OCI-LY1 (cell line): ENCODE measurements around the gene FOXF2.

Experiments used
- H2AFZ ChIP-seq: fragments of 200-600 bp; sonication (generic), shearing (Covaris generic); 2 replicates; pipeline ENCODE4 v1.6.0; 2014; ENCODE audit warnings: antibody characterized with exemption, mild to moderate bottlenecking, low read length
- H3F3A ChIP-seq: fragments of 200-600 bp; sonication (generic), shearing (Covaris generic); 2 replicates; pipeline ENCODE4 v1.6.0; 2014; ENCODE audit warnings: mild to moderate bottlenecking, antibody characterized with exemption, low read length, moderate library complexity; ENCODE audit not compliant: insufficient read depth
- H3K27ac ChIP-seq: fragments of 200-600 bp; sonication (generic); 2 replicates; pipeline ENCODE4 v1.5.1; 2014; ENCODE audit warnings: low read length, mixed run types, mild to moderate bottlenecking, low read depth; ENCODE audit not compliant: poor library complexity, severe bottlenecking
- H3K27me3 ChIP-seq: fragments of 200-600 bp; sonication (generic); 2 replicates; pipeline ENCODE4 v1.6.0; 2014; ENCODE audit warnings: antibody characterized with exemption, mild to moderate bottlenecking, low read length, moderate library complexity; ENCODE audit not compliant: insufficient read depth
- H3K36me3 ChIP-seq: fragments of 200-600 bp; sonication (generic); 2 replicates; pipeline ENCODE4 v1.6.1; 2014; ENCODE audit warnings: mild to moderate bottlenecking, antibody characterized with exemption, low read length, moderate library complexity, mixed read lengths; ENCODE audit not compliant: insufficient read depth
- H3K4me1 ChIP-seq: fragments of 200-600 bp; sonication (generic); 2 replicates; pipeline ENCODE4 v1.5.1; 2014; ENCODE audit warnings: mild to moderate bottlenecking, low read length, moderate library complexity; ENCODE audit not compliant: insufficient read depth, severe bottlenecking
- H3K4me2 ChIP-seq: fragments of 200-600 bp; sonication (generic), shearing (Covaris generic); 2 replicates; pipeline ENCODE4 v1.6.1; 2014; ENCODE audit warnings: low read length
- H3K4me3 ChIP-seq: fragments of 200-600 bp; sonication (generic); 2 replicates; pipeline ENCODE4 v1.5.1; 2014; ENCODE audit warnings: low read length, low read depth, mild to moderate bottlenecking, mixed read lengths; ENCODE audit not compliant: poor library complexity, severe bottlenecking
- H3K79me2 ChIP-seq: fragments of 200-600 bp; shearing (Covaris generic); 2 replicates; pipeline ENCODE4 v1.6.1; 2016; ENCODE audit warnings: mixed run types, low read length, mixed read lengths; ENCODE audit not compliant: insufficient read depth
- H3K9ac ChIP-seq: fragments of 200-600 bp; sonication (generic), shearing (Covaris generic); 2 replicates; pipeline ENCODE4 v1.6.1; 2014; ENCODE audit warnings: mild to moderate bottlenecking, low read length, mixed read lengths
- H3K9me2 ChIP-seq: fragments of 200-600 bp; sonication (generic), shearing (Covaris generic); 2 replicates; pipeline ENCODE4 v1.6.1; 2014; ENCODE audit warnings: low read depth, mild to moderate bottlenecking, low read length, mixed read lengths
- H3K9me3 ChIP-seq: fragments of 200-600 bp; shearing (Covaris generic); 2 replicates; pipeline ENCODE4 v1.6.1; 2014; ENCODE audit warnings: low read length, mixed read lengths
- H4K20me1 ChIP-seq: fragments of 200-600 bp; sonication (generic), shearing (Covaris generic); 2 replicates; pipeline ENCODE4 v1.6.0; 2016; ENCODE audit warnings: mild to moderate bottlenecking, low read length; ENCODE audit not compliant: insufficient read depth
- EZH2 ChIP-seq: fragments of 200-600 bp; sonication (generic), shearing (Covaris generic); IDR thresholded peaks from 2 replicates; pipeline ENCODE4 v1.8.0; 2017; ENCODE audit warnings: borderline replicate concordance, mixed run types, mild to moderate bottlenecking, antibody characterized with exemption, low read length, moderate library complexity, mixed read lengths
- TF ChIP-seq, protein P1 (sequence below): fragments of 200-600 bp; sonication (generic), shearing (Covaris generic); IDR thresholded peaks from 2 replicates; pipeline ENCODE4 v1.5.1; 2017; ENCODE audit warnings: mild to moderate bottlenecking, antibody characterized with exemption, low read length, moderate library complexity, mixed read lengths

The FOXF2 gene

DNA sequence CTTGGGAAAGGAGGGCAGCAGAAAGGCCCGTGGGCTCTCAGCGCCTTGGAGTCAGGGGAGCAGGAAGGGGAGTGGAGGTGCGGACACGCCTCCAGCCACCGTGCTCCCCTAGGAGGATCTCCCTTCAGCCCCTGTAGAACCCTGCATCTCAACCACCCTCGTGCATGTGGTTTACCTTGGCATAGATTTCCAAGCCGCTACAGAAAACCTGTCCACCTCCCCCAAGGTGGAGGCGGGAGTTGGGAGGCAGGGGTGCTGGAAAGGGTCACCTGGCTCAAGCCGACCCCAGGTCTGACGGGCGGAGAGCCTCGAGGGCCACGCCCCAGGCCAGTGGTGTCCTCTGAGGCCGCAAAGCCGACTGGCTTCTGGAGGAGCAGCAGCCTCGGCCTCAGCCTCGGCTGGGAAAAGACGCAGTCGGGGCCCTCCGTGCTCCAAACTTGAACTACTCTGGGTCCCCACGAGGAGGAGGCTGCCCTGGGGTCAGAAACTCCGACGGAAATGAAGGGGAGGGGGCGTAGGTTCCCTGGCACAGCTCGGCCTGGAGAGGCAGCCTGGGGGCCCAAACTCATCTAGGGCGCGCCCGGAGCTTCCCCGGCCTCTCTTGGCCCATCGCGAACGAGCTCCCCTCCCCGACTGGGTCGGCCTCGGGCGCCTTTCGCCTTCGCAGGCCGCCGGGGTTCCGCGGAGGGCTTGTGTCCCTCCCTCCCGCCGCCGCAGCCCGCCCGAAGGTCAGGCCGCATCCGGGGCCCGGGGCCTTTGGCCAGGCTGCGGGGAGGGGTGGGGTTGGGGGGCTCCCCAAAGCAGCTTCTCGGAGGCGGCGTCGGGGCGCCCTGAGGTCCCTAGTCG, 6.3 kb upstream of the FOXF2 start:
- Histone ChIP-seq H3K36me3 (no peaks in the 10 kb centered on the region), H3K4me1 (no peaks in the 10 kb centered on the region), H3K79me2 (no peaks in the 10 kb centered on the region), H3K27me3 (no peaks in the 10 kb centered on the region; the same call in 1 of the 2 replicates), H3K4me3 (no peak overlapping the region), H3K9me3 (no peaks in the 10 kb centered on the region), H3K9ac (no peak overlapping the region), H3K9me2 (no peaks in the 10 kb centered on the region), H3K27ac (no peak overlapping the region), H3K4me2 (no peak overlapping the region), H4K20me1 (no peaks in the 10 kb centered on the region), H2AFZ (no peak overlapping the region), H3F3A (no peaks in the 10 kb centered on the region)
- no peak for TF ChIP-seq EZH2
- TF ChIP-seq, protein P1, sequence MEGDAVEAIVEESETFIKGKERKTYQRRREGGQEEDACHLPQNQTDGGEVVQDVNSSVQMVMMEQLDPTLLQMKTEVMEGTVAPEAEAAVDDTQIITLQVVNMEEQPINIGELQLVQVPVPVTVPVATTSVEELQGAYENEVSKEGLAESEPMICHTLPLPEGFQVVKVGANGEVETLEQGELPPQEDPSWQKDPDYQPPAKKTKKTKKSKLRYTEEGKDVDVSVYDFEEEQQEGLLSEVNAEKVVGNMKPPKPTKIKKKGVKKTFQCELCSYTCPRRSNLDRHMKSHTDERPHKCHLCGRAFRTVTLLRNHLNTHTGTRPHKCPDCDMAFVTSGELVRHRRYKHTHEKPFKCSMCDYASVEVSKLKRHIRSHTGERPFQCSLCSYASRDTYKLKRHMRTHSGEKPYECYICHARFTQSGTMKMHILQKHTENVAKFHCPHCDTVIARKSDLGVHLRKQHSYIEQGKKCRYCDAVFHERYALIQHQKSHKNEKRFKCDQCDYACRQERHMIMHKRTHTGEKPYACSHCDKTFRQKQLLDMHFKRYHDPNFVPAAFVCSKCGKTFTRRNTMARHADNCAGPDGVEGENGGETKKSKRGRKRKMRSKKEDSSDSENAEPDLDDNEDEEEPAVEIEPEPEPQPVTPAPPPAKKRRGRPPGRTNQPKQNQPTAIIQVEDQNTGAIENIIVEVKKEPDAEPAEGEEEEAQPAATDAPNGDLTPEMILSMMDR, result no peak

DNA sequence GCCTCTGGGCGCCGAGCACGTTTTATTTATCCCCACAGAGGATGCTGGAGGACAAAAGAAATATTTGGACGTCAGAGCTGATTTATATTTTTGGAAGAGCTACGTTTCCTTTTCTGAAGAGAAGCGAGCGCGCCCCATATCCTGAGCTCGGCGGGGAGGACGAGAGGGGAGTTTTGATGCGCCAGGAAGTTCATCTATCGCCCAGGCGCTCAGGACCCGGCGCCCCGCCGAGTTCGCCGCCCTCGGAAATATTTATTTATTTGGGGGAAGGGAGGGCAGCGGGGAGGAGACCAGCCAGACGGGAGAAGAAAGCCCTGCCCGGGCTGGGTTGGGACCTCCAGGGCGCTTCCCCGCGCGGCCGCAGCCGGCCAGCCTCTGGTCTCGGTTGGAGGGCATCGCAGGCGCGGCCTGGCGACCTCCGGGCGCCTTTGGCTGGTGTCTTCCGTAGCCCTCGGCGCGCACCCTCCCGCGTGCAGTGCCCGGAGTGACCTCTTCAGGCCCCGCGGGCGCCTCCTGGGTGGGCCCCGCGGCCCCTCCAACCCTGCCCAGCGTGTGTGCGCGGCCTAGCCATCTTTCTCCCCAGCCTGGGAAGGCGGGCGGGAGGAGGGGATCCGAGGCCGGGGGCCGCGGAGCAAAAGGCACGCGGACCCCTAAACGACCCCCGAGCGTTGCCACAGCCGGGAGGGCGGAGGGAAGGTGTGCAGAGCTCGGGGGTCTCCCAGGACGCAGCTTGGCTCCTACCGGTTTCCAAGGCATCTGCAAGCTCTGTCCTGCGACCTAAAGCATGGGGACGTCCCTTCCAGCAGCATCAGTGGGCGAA, 5.4 kb upstream of the FOXF2 start:
- H3K36me3 ChIP-seq, result no peaks in the 10 kb centered on the region
- H3K4me1 ChIP-seq, result no peaks in the 10 kb centered on the region
- no peaks in the 10 kb centered on the region for H4K20me1 ChIP-seq
- no peak overlapping the region for H3K27ac ChIP-seq
- no peak overlapping the region for H3K4me2 ChIP-seq
- no peak overlapping the region for H2AFZ ChIP-seq
- H3K4me3 ChIP-seq, result no peak overlapping the region
- H3K9me3 ChIP-seq, result no peaks in the 10 kb centered on the region
- H3K27me3 ChIP-seq, result no peaks in the 10 kb centered on the region; the same call in 1 of the 2 replicates
- H3K79me2 ChIP-seq, result no peaks in the 10 kb centered on the region
- TF ChIP-seq, protein P1, result no peak
- no peak for TF ChIP-seq EZH2
- H3K9me2 ChIP-seq, result no peaks in the 10 kb centered on the region
- no peak overlapping the region for H3K9ac ChIP-seq
- no peaks in the 10 kb centered on the region for H3F3A ChIP-seq

DNA sequence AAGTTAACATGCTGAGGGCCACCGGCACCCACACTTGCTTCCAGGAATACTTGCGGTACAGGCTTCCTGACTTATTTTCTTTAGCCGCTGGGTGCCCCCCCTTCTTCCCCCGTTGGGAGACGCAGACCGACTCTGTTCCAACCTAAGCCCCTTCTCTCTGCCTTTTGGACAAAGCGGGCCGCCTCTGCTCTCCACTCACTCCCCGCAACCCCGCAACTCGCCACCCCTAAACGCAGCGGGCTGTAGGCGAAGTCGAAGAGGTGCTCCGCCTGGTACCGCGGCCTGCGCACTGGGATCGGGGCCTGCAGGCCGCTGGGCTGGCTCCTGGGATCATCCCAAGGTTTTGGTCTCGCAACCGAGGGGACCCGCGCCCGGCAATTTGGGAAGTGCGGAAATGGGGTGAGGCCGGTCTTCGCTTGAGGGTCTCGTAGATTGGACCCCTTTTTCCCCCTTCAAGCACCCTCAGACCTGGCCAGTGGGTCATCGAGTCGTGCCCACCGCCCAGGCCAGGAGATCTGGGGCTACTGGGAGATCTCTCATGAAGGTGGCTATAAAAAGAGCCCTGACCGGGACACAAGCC, 4.7 kb upstream of the FOXF2 start:
- Histone ChIP-seq H3K4me1 (no peaks in the 10 kb centered on the region), H3F3A (no peaks in the 10 kb centered on the region), H3K9me2 (no peaks in the 10 kb centered on the region), H3K4me2 (no peak overlapping the region), H3K4me3 (no peak overlapping the region), H3K36me3 (no peaks in the 10 kb centered on the region), H3K27me3 (no peaks in the 10 kb centered on the region; the same call in 1 of the 2 replicates), H3K9ac (no peak overlapping the region), H3K27ac (no peak overlapping the region), H2AFZ (no peak overlapping the region), H4K20me1 (no peaks in the 10 kb centered on the region), H3K9me3 (no peaks in the 10 kb centered on the region), H3K79me2 (no peaks in the 10 kb centered on the region)
- TF ChIP-seq, protein P1, result no peak
- no peak for TF ChIP-seq EZH2
